ENCODE data around the gene NECAB2. TPM values are rescaled to one million over a fixed set of nuclear protein-coding genes. Genes with fewer than 3 reads are reported as not detected.

NECAB2 gene
- total RNA-seq: not detected in 2 replicates

GRCh38 chr16:83967838-83968305 is at the start of gene NECAB2:
NECAB2 (plus strand) TSS chr16:83968244; CDS start chr16:83968649, 405 bp downstream.

GRCh38 chr16:83952940-83953795 is 14.9 kb upstream of the NECAB2 start, which contains the start of gene OSGIN1:
OSGIN1 (plus strand) TSS chr16:83953240; CDS start chr16:83957672, 4,432 bp downstream.

GRCh38 chr16:84042308-84042878 is 74.3 kb downstream of the NECAB2 start, which contains the start of gene SLC38A8:
SLC38A8 (minus strand) TSS chr16:84042795; CDS start chr16:84042157, 638 bp downstream.

Other genes with a start within 250 kb of the NECAB2 start
- 132 and 141 TPM in 2 replicates for gene HSBP1, start 160.3 kb upstream of the NECAB2 start, total RNA-seq
- gene MLYCD, start 69.1 kb upstream of the NECAB2 start, total RNA-seq: 3.0 and 3.2 TPM in 2 replicates
- gene OSGIN1, start 15.0 kb upstream of the NECAB2 start, total RNA-seq: 0.69 and 1.2 TPM in 2 replicates
- gene SLC38A8, start 74.6 kb downstream of the NECAB2 start, total RNA-seq: not detected in 2 replicates
- gene MBTPS1, start 148.7 kb downstream of the NECAB2 start, total RNA-seq: 94.1 and 101 TPM in 2 replicates
- 33.0 and 35.3 TPM in 2 replicates for gene HSDL1, start 176.9 kb downstream of the NECAB2 start, total RNA-seq
- 0.09 TPM in 1 of 2 replicates, not detected in the other for gene DNAAF1, start 177.1 kb downstream of the NECAB2 start, total RNA-seq
- gene TAF1C, start 218.8 kb downstream of the NECAB2 start, total RNA-seq: 9.2 and 10.7 TPM in 2 replicates
- not detected in 2 replicates for gene ADAD2, start 222.9 kb downstream of the NECAB2 start, total RNA-seq